Retina (tissue), 1 donor: ENCODE data around the gene C1QTNF6.

Source experiments
- DNase-seq: peaks from one replicate; pipeline ENCODE4 v3.0.0-alpha.2; 2016

C1QTNF6 gene

GRCh38 chr22:37186997-37187522, 987 bp downstream of the C1QTNF6 start:
- no peak for DNase-seq

- peak; percentile 43 for DNase-seq
These were observed 1.6 kb downstream of the C1QTNF6 start for GRCh38 chr22:37186228-37186996.

DNA sequence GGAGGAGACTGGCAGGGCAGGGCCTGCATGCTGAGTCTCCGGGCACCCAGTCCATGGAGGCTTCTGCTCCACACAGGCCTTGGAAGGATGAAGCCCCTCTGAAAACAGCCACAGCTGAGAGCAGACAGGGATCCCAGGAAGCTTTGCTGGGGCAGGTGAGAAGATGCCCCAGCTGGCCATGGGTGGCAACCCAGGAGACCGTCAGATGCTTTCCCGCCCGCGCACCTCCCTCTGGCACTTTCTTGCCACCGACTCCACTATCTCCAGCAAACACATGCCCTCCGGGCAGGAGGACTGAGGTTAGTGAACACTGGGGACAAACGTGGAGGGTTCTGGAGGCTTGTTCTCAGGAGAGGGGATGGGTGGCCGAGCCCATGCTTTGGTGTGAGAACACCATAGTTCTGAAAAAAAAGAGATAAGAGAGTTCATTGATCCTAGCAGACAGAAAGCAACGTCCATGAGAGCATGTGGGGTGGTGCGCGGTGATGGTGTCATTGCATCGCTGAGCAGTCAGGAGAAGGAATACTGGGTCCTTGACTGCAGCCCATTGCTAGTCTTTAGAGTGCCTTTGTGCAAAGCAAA, 2.3 kb downstream of the C1QTNF6 start:
- DNase-seq: no peak

DNA sequence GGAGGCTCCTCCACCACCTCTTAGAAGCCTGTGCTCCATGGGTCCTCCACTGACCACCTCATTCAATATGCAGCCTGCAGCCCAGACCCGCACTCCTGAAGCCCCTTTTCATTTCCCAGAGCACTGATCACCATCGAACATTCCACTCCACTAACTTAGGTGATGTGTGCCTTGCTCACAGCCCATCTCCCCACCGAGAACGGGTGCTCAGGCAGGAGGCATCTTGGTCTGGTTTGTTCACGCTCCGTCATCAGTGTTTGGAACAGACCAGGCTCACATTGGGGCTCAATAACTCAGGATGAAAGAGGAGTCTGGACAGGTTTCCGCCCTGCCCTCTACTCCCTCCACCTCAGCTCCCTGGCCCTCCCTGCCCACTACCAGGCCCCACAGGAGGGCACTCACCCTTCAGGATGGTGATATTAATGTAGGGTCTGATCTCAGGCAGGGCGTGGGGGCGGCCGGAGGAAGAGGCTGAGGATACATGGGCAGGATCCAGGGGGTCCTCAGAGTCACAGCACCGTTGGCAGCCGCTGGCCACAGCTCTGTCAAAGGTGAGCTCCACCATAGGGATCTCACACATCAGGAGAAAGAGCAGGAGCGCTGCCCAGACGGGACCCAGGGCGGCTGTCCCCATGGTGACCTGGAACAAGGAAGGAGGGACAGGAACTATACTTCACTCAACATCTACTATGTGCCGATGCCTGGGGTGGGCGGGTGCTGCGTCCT, 3.1 kb downstream of the C1QTNF6 start:
- DNase-seq: no peak

- DNase-seq: no peak
These were observed 3.7 kb downstream of the C1QTNF6 start for GRCh38 chr22:37184380-37184755.

DNA sequence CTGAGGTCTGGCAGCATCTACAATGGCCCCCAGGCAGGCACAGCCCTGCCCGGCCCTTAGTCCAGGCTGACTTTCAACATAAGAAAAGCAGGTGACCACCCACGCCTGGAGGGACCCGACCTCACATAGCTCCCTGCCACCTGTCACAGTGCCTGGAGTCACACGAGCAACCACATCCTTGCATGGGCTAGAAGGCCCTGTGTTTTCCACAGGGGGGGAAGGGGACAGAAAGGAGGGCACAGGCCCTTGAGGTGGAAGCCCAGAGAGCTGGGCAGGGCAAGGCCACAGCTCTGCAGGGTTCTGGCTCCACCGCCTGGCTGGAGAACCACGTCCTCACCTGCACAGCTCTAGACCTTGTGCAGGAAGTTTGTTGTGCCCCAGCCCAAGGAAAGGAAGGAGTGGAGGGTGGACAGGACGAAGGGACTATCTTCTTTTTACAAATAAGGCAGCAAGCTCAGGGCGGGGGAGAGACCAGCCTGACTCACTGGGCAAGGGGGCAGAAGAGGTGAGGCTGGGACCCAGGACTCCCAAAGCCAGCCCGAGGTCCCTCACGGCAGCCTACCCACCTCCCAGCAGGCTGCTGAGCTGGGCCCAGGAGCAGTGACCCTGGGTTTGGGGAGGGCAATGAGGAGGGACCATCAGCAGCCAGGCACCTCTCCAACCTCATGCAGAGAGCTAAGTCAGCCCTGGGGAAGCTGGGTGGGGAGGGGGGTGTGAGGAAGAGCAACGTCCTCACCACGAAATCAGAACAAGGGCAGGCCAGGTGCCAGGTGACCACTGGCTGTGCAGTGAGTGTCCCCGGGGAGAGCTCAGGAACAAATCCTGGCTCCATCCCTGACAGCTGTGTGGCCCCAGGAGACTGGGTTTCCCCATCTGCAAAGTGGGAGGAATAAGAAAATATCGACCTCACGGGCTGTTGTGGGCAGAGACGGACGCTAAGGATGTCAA, 4.3 kb downstream of the C1QTNF6 start:
- DNase-seq: no peak

GRCh38 chr22:37182949-37183245, 5.2 kb downstream of the C1QTNF6 start:
- no peak for DNase-seq

GRCh38 chr22:37182101-37182948, 5.7 kb downstream of the C1QTNF6 start:
- no peak for DNase-seq

- no peak for DNase-seq
These were observed 6.4 kb downstream of the C1QTNF6 start for GRCh38 chr22:37181681-37182080.

DNA sequence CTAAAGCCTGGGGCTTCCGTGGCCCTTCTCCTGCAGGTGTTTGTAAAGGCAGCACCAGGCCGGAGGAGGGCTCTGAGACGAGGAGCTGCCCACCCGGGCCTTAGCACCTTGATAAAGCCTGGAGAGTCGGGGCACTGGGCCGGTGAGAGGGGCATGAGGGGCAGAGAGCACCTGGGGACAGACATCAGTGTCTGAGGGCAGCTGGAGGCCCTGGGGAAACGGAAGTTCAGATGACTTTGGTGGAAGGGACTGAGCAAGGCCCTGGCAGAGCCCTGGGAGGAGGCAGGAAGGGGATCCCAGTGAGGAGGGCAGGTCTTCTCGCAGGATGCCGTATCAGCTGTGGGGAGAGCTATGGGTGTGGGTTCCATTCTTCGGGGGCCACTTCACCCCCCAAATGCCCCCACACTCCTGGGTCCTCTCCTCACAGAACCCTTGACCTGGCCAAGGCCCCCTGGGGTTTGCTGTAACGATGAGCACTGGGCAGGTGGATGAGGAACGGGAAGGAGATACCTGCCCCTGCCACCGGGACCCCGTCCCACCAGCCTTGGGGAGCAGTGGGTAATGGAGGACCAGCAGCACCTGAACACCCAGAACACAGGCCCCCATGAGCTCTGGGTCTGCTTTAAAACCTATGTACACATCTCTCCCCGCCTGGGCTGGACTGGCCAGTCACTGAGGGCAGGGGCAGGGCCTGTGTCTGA, 7.4 kb downstream of the C1QTNF6 start:
- no peak for DNase-seq

GRCh38 chr22:37179622-37180420, 8.2 kb downstream of the C1QTNF6 start:
- DNase-seq: no peak

DNA sequence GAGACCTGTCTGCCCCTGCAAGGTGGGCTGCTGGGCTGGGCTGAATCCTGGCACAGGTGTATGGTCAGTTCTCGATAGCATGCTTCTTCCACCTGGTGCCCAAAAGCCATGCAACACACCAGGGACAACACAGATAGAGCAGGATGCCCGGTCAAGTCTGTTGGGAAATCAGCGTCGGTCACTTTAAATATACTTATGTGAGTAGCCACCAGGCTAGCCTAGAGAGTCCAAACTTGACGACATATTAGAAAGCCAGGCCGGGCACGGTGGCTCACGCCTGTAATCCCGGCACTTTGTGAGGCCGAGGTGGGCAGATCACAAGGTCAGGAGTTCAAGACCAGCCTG, 8.9 kb downstream of the C1QTNF6 start:
- no peak for DNase-seq

DNA sequence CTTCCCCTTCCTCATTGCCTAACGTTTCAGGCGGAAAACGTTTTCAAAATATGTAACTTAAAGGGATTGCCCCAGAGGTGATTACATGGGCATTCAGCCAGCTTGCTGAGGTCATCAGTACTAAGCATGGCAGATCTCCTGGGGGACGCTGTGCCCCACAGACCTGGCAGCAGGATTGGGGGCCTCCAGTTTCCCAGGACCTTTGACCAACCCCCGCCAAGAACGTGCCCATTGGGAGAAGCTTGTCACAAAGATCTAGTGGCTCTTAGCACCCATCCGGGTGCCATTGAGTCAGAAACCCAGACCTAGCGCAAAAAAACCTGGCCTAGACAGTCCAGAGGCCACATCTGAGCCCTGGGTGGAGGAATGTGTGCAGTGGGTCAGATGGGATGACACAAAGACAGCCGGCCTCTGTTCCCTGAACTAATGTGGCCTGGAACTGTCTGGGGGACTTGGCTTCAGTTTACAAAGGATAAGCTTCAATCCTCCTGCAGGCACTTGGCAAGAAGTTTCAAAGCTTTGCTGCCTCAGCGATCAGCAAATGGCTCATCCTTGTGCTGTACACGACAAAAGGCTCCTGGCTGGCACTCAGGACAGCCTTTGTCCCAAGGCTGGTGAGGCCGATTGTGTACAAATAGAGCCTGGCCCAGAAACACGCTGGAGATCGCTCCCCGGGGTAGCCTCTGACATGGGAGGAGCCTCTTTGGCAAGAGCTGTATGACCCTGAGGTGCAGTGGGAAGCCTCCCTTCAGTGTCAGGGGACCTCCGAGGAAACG, 9.5 kb downstream of the C1QTNF6 start:
- DNase-seq: peak; percentile 61

DNA sequence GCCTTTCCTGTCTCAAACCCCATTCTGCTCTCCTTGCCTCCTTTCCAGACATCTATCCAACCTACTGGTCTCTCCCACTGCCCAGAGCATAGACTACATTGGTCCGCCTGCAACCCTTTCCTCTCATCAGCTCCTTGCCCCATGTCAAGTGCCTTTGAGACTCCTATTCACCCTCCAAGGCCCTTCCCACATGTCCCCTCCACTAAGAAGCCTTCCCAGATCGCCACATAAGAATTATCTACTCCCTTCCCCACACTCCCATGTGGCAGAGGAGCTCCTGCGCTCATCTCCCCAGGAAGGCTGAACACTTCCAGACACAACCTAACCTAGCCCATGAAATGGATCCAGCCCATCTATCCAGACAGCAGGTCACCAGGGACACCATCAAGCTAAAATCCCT, 10.3 kb downstream of the C1QTNF6 start:
- DNase-seq: no peak

DNA sequence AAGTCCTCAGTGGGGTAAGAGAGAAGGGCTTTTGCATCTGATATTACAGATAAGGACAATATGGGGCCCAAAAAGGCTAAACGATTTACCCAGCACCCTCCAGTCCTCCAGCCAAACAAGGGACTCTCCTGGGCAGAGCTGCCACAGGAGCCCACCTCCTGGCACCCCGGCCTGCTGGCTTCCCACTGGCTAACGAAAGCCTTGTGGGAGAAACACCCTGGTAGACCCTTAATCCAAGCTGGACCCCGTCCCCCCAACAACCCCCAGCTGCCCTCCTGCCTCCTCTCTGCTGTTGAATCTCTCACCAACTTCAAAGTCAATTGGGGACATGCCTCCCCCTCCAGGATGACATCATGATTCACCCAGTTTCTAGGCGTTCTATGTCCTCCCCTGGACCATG, 10.8 kb downstream of the C1QTNF6 start:
- DNase-seq: no peak

DNA sequence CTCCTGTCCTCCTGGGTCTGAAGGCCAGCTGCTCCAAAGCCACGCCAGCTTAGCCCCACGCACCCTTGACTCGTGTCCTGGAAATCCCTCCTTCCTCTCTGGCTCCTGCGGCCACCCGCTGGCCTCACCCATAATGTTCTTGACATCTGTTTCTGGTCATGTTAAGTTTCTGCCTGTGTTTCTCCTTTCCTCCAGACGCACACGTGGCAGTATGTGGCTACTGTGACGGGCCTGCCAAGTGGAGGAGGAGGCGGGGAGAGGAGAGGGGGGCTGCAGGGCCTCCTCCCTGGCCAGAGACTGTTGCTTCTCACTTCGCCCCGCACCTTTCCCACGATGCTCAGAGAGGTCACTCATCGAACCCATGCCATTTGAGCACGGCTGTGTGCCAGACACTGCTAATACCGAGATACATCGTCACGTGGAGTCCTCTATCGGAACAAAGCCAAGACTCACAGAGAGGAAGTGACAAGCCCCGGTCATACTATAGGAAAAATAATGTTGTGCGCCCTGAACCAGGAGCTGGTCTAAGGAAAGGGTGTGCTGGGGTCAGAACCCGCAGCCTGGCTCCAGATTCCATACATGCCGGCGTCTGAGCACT, 11.5 kb downstream of the C1QTNF6 start:
- no peak for DNase-seq

DNA sequence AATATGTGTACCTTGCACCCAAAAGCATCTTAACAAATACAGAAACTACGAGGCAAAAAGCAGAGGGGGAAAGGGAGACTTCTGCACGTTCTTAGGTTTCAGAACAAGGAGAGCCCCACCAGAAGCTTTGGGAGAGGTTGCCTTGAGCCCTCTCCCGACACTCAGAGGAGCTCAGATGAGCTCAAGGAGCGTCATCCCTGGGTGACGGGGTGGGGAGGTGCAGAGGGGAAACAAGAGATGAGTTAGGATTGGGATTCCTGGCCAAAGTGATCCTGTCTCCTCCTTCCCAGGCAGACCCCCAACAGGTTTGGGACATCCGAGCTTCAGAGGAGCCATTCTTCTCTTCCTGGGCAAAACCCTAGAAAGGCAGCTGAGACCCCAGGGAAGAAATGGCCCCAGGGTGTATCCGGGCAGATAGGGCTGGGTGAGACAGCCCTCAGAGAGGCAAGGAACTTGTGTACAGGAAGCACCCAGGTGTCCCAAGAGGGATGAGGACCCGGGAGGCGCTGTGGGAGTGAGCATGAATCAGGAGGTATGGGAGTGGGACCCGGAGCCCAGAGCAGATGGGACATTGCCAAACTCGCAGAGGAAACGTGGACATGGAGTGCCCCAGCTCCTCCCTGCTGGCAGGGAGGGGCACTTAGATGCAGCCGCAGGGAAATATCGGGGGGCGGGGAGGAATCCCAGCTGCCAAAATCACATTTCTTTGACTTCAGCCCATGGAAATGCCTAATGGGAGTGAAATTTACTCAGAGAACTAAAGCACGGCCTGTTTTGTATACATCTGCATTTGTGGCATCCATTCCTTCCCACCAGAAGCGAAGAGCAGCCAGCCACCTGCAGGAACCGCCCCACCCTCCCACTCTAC, 12.4 kb downstream of the C1QTNF6 start:
- DNase-seq: no peak

- DNase-seq: no peak
These were observed 13.1 kb downstream of the C1QTNF6 start for GRCh38 chr22:37174964-37175363.
